ENCODE measurements around the gene ENOSF1.

The ENOSF1 gene

DNA sequence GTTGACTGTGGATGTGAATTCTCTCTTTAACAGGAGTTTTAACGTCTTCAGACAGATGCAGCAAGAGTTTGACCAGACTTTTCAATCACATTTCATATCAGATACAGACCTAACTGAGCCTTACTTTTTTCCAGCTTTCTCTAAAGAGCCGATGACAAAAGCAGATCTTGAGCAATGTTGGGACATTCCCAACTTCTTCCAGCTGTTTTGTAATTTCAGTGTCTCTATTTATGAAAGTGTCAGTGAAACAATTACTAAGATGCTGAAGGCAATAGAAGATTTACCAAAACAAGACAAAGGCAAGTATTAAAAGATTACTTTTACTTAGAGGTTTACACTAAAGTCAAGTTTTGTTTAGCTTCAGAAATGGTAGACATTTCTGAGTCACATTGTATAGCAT, 85.2 kb downstream of the ENOSF1 start:
- no peak for DNase-seq (ENCODE audit: low spot score)
- H3K27ac ChIP-seq = no peak overlapping the region
- TF ChIP-seq CTCF (IDR thresholded peaks at IDR 0.05) = no peak
- no peak overlapping the region for H3K4me3 ChIP-seq

GRCh38 chr18:623761-624620, 88.4 kb downstream of the ENOSF1 start:
- peak; percentile 33 for TF ChIP-seq CTCF (IDR thresholded peaks at IDR 0.05)
- DNase-seq (ENCODE audit: low spot score) = no peak
- Histone ChIP-seq H3K27ac (no peak overlapping the region), H3K4me3 (no peak overlapping the region)

DNA sequence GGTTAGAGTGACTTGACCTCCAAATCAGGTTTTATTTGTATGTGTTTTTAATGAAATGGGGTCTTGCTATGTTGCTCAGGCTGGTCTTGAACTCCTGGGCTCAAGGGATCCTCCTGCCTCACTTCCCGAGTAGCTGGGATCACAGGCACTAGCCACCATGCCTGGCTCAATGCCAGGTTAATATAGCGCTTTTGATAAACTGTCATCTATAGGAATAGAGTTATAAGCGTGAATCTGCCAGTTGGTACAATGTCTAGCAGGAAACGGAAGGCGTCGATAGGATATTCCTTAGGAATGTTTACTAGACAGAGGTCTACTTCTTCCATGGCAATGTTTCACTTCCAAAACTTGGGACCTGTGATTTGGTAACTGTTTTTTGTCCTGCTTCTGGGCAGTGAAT, 90.1 kb downstream of the ENOSF1 start:
- H3K27ac ChIP-seq = no peak overlapping the region
- no peak for DNase-seq (ENCODE audit: low spot score)
- H3K4me3 ChIP-seq = no peak overlapping the region
- TF ChIP-seq CTCF (IDR thresholded peaks at IDR 0.05) = no peak

GRCh38 chr18:621291-622043, 91.0 kb downstream of the ENOSF1 start:
- no peak overlapping the region for H3K4me3 ChIP-seq
- H3K27ac ChIP-seq = no peak overlapping the region
- DNase-seq (ENCODE audit: low spot score) = no peak
- TF ChIP-seq CTCF (IDR thresholded peaks at IDR 0.05) = no peak
